IPS-18c (cell line): ENCODE data around the gene OTOF.

Experiments
- H3K4me3 ChIP-seq: 2 replicates; pipeline ENCODE4 v1.7.0; 2013; ENCODE audit warnings: low read depth, mild to moderate bottlenecking, low read length, moderate library complexity; ENCODE audit not compliant: insufficient read depth
- H3K9me3 ChIP-seq: one replicate; pipeline ENCODE4 v1.6.1; 2013; ENCODE audit warnings: mild to moderate bottlenecking, low read length, moderate library complexity; ENCODE audit not compliant: control insufficient read depth, insufficient read depth

Gene OTOF

DNA sequence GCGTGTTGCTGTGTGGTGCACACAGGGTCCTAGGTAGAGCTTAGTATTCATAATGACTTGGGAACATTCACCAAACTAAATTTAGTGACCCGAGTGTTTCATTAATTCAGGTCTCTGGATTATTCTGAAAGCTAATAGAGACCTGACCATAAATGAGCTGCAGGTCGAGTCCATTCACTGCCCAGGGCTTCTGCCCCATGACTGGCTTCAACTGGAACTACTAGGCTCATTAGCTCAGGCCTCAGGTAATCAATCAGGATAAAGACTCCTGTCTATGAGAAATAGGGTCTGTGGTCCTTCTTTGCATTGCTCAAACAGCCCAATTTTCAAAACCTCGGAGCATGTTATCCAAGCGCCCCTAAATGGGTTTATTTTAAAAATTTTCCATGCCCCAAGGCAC lies 30.0 kb upstream of the OTOF start:
- H3K9me3 ChIP-seq: no peaks in the 10 kb centered on the region

DNA sequence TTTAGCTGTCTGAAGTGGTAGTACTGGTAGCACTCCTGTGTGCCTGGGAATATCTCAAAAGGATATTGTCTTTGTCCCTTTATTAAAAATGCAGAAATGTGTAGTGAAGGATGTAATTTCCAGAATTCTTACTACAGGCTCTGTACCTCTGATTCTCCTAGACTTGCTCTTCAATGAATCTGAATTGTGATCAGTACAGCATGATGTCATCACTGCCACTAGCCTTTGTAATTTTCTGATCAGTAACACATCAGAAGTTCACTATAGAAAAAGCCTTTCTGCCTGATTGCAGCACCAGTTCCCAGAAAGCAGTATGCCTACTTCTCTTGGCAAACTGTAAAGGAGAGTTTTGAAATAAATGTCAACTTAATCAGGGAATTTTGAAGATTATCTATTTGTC lies 29.2 kb upstream of the OTOF start:
- Histone ChIP-seq H3K9me3 (no peaks in the 10 kb centered on the region), H3K4me3 (no peak overlapping the region)

More for the DNA sequence above, 30.0 kb upstream of the OTOF start:
- H3K4me3 ChIP-seq: no peak overlapping the region

DNA sequence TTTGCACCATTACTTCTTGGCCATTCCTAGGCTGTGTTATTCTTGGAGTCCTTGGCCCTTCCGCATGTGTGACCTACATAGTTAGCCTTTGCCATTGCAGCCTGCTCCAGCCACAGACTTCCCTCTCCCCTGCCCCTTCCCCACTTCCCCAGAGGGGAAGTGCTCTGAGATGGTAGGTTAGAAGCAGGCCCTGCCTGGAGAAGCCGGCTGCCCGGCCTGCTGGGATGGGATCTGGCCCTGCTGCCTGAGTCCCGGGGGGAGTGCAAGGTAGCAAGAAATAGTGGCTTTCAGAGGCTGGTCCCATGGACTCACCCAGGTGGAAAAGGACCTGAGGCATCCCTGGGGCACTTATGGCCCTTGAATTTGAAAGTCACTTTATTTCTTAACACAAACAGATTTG lies 28.4 kb upstream of the OTOF start:
- H3K9me3 ChIP-seq: no peaks in the 10 kb centered on the region
- no peak overlapping the region for H3K4me3 ChIP-seq

DNA sequence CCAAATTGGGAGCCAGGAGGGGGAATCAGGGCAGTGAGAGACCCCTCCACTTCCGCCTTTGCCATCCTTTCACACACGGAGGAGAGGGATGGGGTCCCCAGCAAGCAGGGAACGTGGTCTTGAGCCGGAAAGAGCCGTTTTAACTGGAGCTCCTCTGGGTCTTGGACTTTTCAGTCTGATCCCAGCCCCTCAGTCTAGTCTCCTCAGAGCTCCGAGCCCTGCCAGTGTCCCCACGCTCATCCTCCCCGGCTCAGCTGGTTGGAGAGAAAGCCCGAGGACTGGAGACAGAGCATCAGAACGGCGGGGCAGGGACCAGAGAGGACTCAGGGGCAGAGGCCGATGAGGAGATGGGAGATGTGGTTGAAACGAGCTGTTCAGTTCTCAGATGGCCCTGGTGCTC lies 26.1 kb upstream of the OTOF start:
- Histone ChIP-seq H3K4me3 (peak overlapping the region; percentile 50; the same call in 1 of the 2 replicates), H3K9me3 (no peaks in the 10 kb centered on the region)

DNA sequence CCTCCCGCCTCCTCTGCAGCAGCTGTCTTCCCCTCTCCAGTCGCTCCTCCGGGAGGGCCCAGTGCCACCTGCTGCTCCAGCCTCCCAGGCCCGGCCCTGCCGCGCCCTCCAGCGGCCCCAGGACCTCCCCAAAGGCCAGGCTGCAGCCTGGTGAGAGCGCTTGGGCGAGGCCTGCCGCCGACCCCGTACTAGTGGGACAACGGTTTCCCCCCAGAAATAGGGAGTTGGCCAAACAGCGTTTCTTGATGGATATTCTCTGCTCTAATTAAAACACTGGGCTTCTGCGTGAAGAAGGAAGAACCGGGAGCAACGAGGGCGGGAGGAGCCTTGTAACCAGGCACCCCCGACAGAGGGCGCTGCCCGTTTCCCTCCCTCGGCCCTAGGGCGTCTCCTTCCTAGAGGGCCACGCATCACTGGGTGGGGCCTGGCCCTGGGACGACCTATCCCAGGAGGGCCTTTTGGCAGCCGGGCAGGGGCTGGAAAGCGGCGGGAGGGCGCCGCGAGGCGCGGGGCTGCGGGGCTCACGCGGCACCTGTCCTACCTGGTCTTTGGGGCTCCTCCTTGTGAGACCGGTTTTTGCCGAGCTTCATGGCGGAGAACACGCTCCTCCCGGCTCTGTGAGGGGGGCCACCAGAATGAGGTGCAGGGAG lies 25.4 kb upstream of the OTOF start:
- Histone ChIP-seq H3K9me3 (no peaks in the 10 kb centered on the region), H3K4me3 (peak overlapping the region; percentile 50)

DNA sequence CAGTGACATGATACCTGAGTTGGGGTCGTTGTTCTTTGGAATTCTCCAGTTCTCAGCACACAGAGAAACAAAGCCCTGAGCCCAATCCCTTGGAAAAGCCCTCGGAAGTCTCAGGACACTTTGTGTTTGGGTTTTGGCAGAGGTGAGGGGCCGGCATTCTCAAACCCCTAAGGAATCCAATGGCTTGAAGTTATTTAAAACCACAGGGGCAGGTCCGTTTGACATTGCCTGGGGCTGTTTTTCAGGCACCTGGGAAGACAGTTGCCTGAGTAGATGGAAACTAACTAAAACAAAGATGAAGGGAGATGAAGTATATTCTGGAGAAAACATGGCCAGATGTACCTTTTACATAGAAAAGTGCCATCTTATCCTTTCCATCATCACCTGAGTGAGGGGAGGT lies 22.5 kb upstream of the OTOF start:
- Histone ChIP-seq H3K4me3 (no peak overlapping the region), H3K9me3 (no peaks in the 10 kb centered on the region)

DNA sequence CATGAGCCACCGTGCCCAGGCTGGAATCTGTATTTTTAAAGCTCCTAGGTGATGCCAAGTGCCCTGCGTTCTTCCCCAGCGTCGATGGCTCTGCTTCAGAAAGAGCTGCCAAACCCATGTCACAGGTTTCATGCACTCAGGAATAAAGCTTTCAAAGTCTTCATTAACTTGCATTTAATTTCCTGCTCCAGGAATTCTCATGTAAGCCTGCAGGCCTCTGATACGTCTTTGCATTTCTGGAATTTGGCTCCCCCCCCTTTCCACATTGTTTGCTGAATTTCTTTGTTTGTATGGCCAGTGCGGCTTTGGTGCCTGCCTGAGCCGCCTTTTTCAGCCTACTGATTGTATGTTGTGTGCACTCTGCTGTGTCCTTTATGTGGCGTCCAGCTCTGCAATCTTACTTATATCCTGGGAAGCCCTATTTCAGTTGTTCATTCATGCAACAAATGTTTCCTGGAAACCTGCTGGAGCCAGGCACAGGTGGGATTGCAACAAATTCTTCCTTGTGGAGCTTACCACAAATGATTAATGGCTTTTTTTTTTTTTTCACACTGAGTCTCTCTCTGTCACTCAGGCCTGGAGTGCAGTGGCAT lies 17.9 kb upstream of the OTOF start:
- no peaks in the 10 kb centered on the region for H3K9me3 ChIP-seq
- no peak overlapping the region for H3K4me3 ChIP-seq

DNA sequence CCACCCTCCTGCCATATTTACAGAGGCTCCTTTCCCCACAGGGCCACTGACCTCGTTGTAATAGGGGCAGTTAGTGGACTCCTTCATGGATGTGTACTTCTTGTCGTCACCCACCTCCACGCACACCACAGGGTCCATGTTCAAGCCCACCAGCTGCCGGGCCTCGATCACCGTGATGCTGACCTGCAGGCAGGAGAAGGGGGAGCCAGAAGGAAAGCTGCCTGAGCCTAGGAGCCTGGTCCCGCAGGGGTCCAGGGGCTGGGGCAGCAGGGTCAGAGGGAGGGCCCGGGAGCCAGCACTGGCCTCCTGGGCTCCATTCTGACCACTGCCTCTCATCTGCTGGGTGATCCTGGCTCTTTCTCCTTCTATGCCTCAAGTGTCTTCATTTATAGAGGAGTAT lies 17.0 kb upstream of the OTOF start:
- Histone ChIP-seq H3K9me3 (no peaks in the 10 kb centered on the region), H3K4me3 (no peak overlapping the region)

DNA sequence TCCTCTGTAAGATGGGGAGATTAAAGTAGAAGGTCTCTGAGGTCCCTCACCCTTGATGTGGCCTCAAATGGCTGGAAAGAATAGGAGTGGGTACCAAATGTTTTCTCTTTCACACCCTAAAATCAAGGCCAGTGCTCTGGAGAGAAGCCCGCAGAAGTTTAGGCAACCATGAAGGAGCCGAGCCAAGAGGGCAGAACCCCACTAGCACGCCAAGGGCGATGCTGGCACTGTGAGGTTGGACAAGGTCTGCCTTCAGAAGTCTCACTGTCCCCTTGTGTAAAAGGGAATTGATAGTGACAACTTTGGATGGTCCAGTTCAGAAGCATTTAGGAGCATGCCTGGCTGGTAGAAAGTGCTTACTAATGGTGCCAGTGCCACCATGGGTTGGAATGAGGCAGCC lies 16.3 kb upstream of the OTOF start:
- Histone ChIP-seq H3K9me3 (no peaks in the 10 kb centered on the region), H3K4me3 (no peak overlapping the region)

DNA sequence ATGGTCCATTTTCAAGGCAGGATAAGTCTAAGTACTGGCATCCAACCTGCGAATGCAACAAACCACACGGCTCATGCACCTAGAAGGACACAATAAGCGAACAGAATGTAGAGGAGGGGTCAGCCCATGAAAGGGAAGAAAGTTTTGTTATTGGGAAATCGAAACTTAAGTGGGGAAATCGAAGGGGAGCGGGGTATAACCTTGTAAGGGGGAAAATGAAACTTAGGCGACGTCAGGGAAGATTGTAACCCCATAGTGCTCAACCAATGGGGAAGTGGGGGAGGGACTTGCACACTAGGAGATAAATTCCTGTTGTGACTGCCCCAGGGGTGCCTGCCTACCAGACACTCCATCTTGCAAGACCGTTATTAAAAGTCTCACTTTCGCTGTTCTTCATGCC lies 15.6 kb upstream of the OTOF start:
- no peak overlapping the region for H3K4me3 ChIP-seq
- no peaks in the 10 kb centered on the region for H3K9me3 ChIP-seq

DNA sequence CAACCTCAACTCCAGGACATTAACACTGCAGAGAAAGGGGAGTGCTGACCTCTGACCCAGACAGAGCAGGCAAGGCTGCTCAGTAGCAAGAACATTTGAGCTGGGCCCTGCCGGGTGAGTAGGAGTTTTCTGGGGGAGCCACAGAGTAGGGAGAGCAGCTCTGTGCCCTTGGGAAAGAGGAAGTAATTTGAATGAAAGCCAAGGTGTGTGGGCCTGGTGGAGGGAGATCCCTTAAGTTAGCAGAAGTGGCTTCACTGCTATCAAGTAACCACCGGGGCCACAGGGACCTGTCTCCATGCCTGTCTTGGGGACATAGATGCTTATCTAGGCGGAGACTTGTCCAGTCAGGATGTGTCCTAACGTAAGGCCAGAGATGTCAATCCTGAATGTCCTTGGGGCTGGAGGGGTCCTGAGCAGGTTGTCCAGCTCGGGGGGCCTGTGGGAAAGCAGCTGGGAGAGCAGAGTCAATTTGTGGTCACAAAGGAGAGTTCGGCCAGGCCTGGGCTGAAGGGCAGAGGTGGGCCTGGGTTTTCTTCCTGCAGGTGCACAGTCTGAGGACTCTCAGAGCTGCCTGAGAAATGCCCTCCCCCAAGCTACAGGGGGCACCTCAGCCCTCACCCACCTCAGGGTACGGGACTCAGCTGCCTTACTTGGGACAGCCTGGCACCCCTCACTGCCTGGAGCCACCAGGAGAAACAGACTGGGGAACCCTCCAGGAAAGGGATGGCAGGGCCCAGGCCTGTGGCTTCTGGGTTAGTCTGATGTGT lies 15.0 kb upstream of the OTOF start:
- Histone ChIP-seq H3K4me3 (no peak overlapping the region), H3K9me3 (no peaks in the 10 kb centered on the region)

DNA sequence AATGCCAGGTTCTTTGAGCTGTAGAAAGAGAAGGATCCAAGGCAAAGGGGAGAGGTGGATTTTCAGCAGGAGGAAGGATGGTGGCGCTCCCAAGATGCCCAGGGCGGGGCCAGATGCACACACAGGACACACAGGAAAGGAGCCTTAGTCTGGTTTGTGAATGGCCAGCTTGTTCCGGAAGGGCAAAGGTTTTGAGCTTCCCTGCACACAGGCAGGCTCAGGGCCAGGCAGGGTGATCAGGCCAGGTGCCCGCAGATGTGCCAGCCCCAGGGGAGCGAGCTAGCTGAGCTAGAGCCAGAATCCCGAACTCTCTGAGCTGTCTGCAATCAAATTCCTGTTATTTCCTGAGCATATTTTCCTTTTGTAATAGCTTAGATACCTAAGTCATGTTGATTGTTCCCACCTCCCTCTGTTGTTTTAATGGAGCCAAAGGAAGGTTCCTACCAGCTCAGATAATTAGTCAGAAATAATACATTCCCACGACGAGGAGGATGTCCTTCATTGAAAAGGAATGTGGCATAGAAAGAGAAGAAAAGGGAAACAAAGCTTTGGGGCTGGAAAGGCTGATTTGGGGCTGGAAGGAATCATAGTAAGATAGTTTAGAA lies 13.7 kb upstream of the OTOF start:
- H3K4me3 ChIP-seq: no peak overlapping the region
- H3K9me3 ChIP-seq: no peaks in the 10 kb centered on the region

DNA sequence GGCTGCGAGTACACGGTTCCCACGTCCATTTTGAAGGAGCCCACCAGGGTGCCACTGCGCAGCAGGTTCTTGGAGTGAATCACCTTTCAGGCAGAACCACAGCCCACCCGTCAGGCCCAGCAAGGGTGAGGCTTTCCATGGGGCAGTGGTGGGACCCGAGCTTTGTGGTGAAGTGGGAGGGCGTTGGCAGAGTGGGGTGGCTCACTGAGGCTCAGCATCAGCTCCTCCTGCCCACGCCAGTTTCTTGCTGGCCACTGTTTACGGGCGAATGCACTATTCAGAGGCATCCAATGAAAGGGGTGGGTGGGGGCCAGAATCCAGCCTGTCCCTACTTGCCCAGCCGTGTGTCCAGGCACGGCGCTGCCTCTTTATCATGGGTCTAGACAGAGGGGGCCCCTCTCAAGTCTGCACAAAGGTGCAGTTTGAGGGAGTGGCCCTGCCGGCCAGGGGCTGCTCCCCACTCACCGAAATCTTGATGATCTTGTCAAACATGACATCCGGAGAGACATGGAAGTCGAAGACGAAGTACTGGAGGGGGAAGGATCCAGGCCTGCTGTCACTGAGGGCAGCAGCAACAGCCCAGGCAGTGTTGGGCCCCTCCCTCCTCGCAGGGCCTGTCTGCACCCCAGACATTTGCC lies 11.4 kb upstream of the OTOF start:
- H3K9me3 ChIP-seq: no peaks in the 10 kb centered on the region
- H3K4me3 ChIP-seq: no peak overlapping the region

DNA sequence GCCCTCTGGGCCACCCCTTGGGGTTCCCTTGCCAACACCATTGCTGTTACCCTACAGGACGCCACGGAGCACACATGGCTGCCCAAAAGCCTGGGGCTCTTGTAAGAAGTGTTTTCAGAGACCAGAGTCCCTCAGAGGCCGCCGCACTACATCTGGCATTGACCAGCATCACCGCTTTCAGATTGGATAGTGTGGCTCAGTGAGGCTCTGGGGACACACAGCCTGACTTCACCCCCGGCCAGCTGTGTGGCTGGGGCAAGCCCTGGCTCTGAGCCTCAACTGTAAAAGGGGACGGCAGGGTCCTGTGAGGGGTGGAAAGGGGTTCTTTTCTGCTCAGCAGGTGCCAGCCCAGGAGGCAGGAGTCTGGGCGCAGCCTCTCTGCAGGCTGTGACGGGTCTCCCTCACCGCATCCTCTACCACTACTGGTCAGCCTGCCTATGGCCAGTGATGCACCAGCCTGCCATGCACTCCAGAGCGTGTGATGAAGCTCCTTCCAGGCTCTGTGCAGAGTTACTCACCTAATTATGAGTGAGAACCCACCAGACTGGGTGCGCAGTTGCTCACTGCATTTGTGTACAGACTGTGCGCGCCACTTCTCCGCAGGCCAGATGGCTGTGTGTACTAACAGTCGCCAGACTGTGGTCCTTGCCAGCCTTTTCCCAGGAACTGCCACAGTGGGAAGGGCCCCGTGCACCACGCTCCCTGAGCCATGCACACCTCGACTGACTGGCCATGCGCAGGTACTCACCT lies 10.7 kb upstream of the OTOF start:
- Histone ChIP-seq H3K9me3 (no peaks in the 10 kb centered on the region), H3K4me3 (no peak overlapping the region)

DNA sequence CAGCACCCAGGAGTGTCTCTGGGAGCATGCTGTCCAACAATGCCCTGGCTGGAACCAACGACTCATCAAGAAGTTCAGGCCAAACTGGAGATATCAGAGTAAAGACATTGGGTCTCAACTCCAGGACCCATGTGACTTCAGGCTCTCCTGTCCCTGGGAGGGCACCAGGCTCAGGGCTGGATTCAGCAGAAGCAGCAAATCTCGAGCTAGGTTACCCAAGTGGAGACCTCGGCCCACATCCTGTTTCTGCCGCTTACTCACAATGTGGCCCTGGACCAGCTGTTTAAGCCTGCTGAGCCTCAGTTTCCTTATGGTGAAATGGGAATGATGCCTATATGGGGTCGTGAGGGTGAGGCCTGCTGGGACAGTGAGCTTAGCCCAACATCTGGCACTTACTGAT lies 9.3 kb upstream of the OTOF start:
- H3K9me3 ChIP-seq: no peaks in the 10 kb centered on the region
- H3K4me3 ChIP-seq: no peak overlapping the region

DNA sequence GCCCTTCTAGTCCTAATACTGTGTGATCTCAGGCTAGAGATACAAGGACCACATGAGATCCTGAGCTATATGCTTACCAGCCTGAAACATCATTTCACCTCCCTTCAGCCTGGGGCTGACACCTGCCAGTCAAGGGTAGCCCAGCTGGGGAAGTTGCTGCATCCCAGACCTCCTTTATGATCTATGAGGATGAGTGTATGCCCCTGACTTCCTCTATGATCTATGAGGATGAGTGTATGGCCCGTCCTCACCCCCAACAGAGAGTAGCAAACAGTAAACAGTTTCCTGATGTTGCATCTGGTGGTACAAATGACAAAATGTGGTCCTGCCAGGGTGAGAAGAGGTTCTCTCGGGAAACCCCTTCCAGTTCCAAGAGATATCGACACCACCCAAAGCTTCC lies 8.9 kb upstream of the OTOF start:
- Histone ChIP-seq H3K9me3 (no peaks in the 10 kb centered on the region), H3K4me3 (no peak overlapping the region)
